HG02852 (cell line): ENCODE data around the gene TENM3.

Experiments used
- ATAC-seq: cut with Tn5 transposase; IDR thresholded peaks from one replicate; pipeline ENCODE4 v1.9.1; 2021; ENCODE audit warnings: mild to moderate bottlenecking, moderate library complexity; ENCODE audit not compliant: unreplicated experiment

TENM3 gene

GRCh38 chr4:182251116-182251515 is 7.9 kb downstream of the TENM3 start:
- no peak for ATAC-seq

- ATAC-seq: no peak
These were observed 9.0 kb downstream of the TENM3 start for GRCh38 chr4:182252220-182252619.

GRCh38 chr4:182254026-182254780 is 11.0 kb downstream of the TENM3 start:
- no peak for ATAC-seq

GRCh38 chr4:182255441-182256190 is 12.4 kb downstream of the TENM3 start:
- no peak for ATAC-seq

- ATAC-seq: no peak
These were observed 13.8 kb downstream of the TENM3 start for GRCh38 chr4:182257016-182257415.

GRCh38 chr4:182257503-182257902 is 14.3 kb downstream of the TENM3 start:
- ATAC-seq: no peak

GRCh38 chr4:182258441-182259000 is 15.3 kb downstream of the TENM3 start:
- no peak for ATAC-seq

- ATAC-seq: no peak
These were observed 18.5 kb downstream of the TENM3 start for GRCh38 chr4:182261651-182262223.

- ATAC-seq: no peak
These were observed 20.4 kb downstream of the TENM3 start for GRCh38 chr4:182263562-182263961.

GRCh38 chr4:182264139-182264752 is 21.0 kb downstream of the TENM3 start:
- ATAC-seq: no peak

GRCh38 chr4:182265881-182266280 is 22.7 kb downstream of the TENM3 start:
- ATAC-seq: no peak

GRCh38 chr4:182267048-182267447 is 23.8 kb downstream of the TENM3 start:
- ATAC-seq: no peak

- no peak for ATAC-seq
These were observed 25.8 kb downstream of the TENM3 start for GRCh38 chr4:182268966-182269365.

GRCh38 chr4:182271731-182272130 is 28.5 kb downstream of the TENM3 start:
- no peak for ATAC-seq

- no peak for ATAC-seq
These were observed 28.9 kb downstream of the TENM3 start for GRCh38 chr4:182272151-182272550.

GRCh38 chr4:182273191-182273935 is 30.2 kb downstream of the TENM3 start:
- no peak for ATAC-seq

GRCh38 chr4:182276210-182277109 is 33.3 kb downstream of the TENM3 start:
- no peak for ATAC-seq

GRCh38 chr4:182277377-182277776 is 34.2 kb downstream of the TENM3 start:
- ATAC-seq: no peak

- ATAC-seq: no peak
These were observed 35.5 kb downstream of the TENM3 start for GRCh38 chr4:182278729-182279128.
